ENCODE measurements around the gene CBX7.

- no peak for TF ChIP-seq POLR2AphosphoS5 (IDR thresholded peaks at IDR 0.05; ENCODE audit: borderline replicate concordance, low read depth, low read length)
- no peak for TF ChIP-seq EZH2 (IDR thresholded peaks at IDR 0.05)
Observed at GRCh38 chr22:39177791-39178190, 25.3 kb upstream of the CBX7 start.
